Lower lobe of right lung (tissue), 2 donors: ENCODE measurements around the gene ZGRF1. TPM values are rescaled to one million over a fixed set of nuclear protein-coding genes. Genes with fewer than 3 reads are reported as not detected.
"Not testable (repeated sequence)": the region's sequence is repeated elsewhere in the genome, so short reads cannot be mapped to it uniquely, and the experiment has no call there.

Experiments used
- ATAC-seq, 2 donors: fragments of 200-7000 bp; cut with Tn5 transposase; one replicate each; pipeline ENCODE4 v1.9.1; 2020 to 2022; ENCODE audit warnings: mild to moderate bottlenecking in 2 of 2, moderate library complexity in 2 of 2
- DNase-seq: peaks from one replicate; pipeline ENCODE4 v3.0.0-alpha.2; 2020
- H3K27ac ChIP-seq: fragments of 200-600 bp; one replicate; pipeline ENCODE4 v1.8.0; 2022
- H3K27me3 ChIP-seq: fragments of 200-600 bp; one replicate; pipeline ENCODE4 v1.8.0; 2022; ENCODE audit warnings: low read depth
- H3K36me3 ChIP-seq: fragments of 200-600 bp; one replicate; pipeline ENCODE4 v1.8.0; 2022; ENCODE audit warnings: mild to moderate bottlenecking
- H3K4me1 ChIP-seq: fragments of 200-600 bp; one replicate; pipeline ENCODE4 v1.8.0; 2022
- H3K4me3 ChIP-seq: fragments of 200-600 bp; one replicate; pipeline ENCODE4 v1.8.0; 2022; ENCODE audit warnings: mild to moderate bottlenecking
- H3K9me3 ChIP-seq: fragments of 200-600 bp; one replicate; pipeline ENCODE4 v1.8.0; 2022
- CTCF ChIP-seq: fragments of 200-600 bp; IDR thresholded peaks from one replicate; pipeline ENCODE4 v1.8.0; 2022; ENCODE audit warnings: antibody characterized with exemption, mild to moderate bottlenecking
- intact Hi-C: fragments of 100-400 bp; cut with DNase I; formaldehyde crosslinking; loops from one replicate; pipeline ENCODE4 v1.11.0; 2022
- microRNA-seq: library from miRNA; unstranded; fragments of <30 nt; microRNA quantifications from one replicate; pipeline ENCODE4 v1.2.0, GENCODE V29; 2020; ENCODE audit warnings: borderline number of aligned reads
- total RNA-seq: library from RNA; stranded (reverse); fragmentation: NEBNext Ultra II Directional; extraction: Animal tissue kit (Norgen Biotek cat#: 25700); gene quantifications from one replicate; pipeline ENCODE4 v1.2.1, GENCODE V29; 2021
- donor health status: DM: no; HTN: yes; CAD: no; lungs with severe emphysema.

Gene ZGRF1
- total RNA-seq, 1 donor from 2014 or later: 5.7 TPM

- ATAC-seq: no peak
- Histone ChIP-seq H3K4me1 (peaks cover 7% of the 10 kb centered on the region), H3K27me3 (peaks cover 61% of the 10 kb centered on the region), H3K9me3 (no peaks in the 10 kb centered on the region), H3K27ac (no peak overlapping the region), H3K36me3 (no peaks in the 10 kb centered on the region), H3K4me3 (no peak overlapping the region)
- intact Hi-C loops: no loop called here
- TF ChIP-seq CTCF: no peak
- no peak for DNase-seq
These were observed 131.9 kb downstream of the ZGRF1 start for GRCh38 chr4:112504807-112505206.

GRCh38 chr4:112502871-112503270 lies 133.8 kb downstream of the ZGRF1 start:
- no peak overlapping the region for H3K4me3 ChIP-seq
- DNase-seq (no peak), ATAC-seq (no peak)
- no peaks in the 10 kb centered on the region for H3K9me3 ChIP-seq
- intact Hi-C loops: no loop called here
- no peak for TF ChIP-seq CTCF
- no peaks in the 10 kb centered on the region for H3K4me1 ChIP-seq
- no peak overlapping the region for H3K27ac ChIP-seq
- peaks cover 42% of the 10 kb centered on the region for H3K27me3 ChIP-seq
- H3K36me3 ChIP-seq: no peaks in the 10 kb centered on the region

DNA sequence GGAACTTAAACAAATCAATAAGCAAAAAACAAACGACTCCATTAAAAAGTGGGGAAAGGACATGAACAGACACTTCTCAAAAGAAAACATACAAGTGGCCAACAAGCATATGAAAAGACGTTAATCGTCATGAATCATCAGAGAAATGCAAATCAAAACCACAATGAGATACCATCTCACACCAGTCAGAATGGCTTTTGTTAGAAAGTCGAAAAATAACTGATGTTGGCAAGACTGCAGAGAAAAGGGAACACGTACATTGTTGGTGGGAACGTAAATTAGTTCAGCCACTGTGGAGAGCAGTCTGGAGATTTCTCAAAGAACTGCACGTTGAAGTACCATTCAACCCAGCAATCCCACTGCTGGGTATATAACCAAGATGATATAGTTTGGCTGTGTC lies 144.4 kb downstream of the ZGRF1 start:
- Histone ChIP-seq H3K4me3 (no peak overlapping the region), H3K36me3 (no peaks in the 10 kb centered on the region), H3K27me3 (no peaks in the 10 kb centered on the region), H3K4me1 (no peaks in the 10 kb centered on the region), H3K9me3 (no peaks in the 10 kb centered on the region), H3K27ac (no peak overlapping the region)
- intact Hi-C loops: no loop called here
- no peak for TF ChIP-seq CTCF
- ATAC-seq (no peak), DNase-seq (no peak)

GRCh38 chr4:112490808-112491207 lies 145.9 kb downstream of the ZGRF1 start:
- DNase-seq, H3K27ac ChIP-seq, H3K36me3 ChIP-seq, ATAC-seq, H3K9me3 ChIP-seq, intact Hi-C loops, H3K4me1 ChIP-seq, H3K4me3 ChIP-seq, H3K27me3 ChIP-seq: not testable (repeated sequence)

Small RNAs within 50 kb of the gene (microRNA-seq; reads per million reads assigned to microRNA genes)
- gene MIR302A (27.6 reads per million, percentile 34 among the genes with 10 or more reads in this experiment), gene MIR302B (20.1 reads per million, percentile 27 among the genes with 10 or more reads in this experiment), gene MIR302C (2.0 reads per million), gene MIR302D (12.1 reads per million, percentile 19 among the genes with 10 or more reads in this experiment), gene MIR367 (not detected)

Other genes starting within 250 kb of the ZGRF1 start
- gene NEUROG2, start 120.7 kb downstream of the ZGRF1 start, total RNA-seq: not detected
- gene LARP7, start 234 bp upstream of the ZGRF1 start, total RNA-seq: 38.0 TPM